Measurements from ENCODE around the gene HAUS3. TPM values are rescaled to one million over a fixed set of nuclear protein-coding genes. Genes with fewer than 3 reads are reported as not detected.

Gene HAUS3
- total and polyA plus RNA-seq, 2 donors: 14.3 to 26.6 TPM

GRCh38 chr4:2286904-2287593, 45.1 kb upstream of the HAUS3 start:
- no peaks in the 10 kb centered on the region for H3K27me3 ChIP-seq (ENCODE audit: control insufficient read depth in 2 of 2, insufficient read depth in 1 of 2, low read length in 1 of 2)
- H3K4me3 ChIP-seq (ENCODE audit: low read length in 2 of 2): no peak overlapping the region
- 89% methylated on average over 19 of the region's 19 CpGs for WGBS
- H3K36me3 ChIP-seq (ENCODE audit: control insufficient read depth in 2 of 2, insufficient read depth in 2 of 2, low read length in 1 of 2): no peaks in the 10 kb centered on the region
- no peak overlapping the region for H3K27ac ChIP-seq (ENCODE audit: low read depth in 1 of 2, low read length in 1 of 2)
- H3K9me3 ChIP-seq (ENCODE audit: control insufficient read depth in 2 of 2, insufficient read depth in 1 of 2, low read length in 1 of 2): peaks cover 0 to 3% of the 10 kb centered on the region in 2 donors
- H3K4me1 ChIP-seq (ENCODE audit: control insufficient read depth in 2 of 2, insufficient read depth in 2 of 2, low read length in 2 of 2): peaks cover 44 to 89% of the 10 kb centered on the region in 2 donors
- no peak for DNase-seq (ENCODE audit: low read depth in 6 of 9, low spot score in 9 of 9)

- Histone ChIP-seq H3K4me1 (ENCODE audit: control insufficient read depth in 2 of 2, insufficient read depth in 2 of 2, low read length in 2 of 2) (peaks cover 45 to 89% of the 10 kb centered on the region in 2 donors), H3K27ac (ENCODE audit: low read depth in 1 of 2, low read length in 1 of 2) (no peak overlapping the region), H3K4me3 (ENCODE audit: low read length in 2 of 2) (no peak overlapping the region), H3K9me3 (ENCODE audit: control insufficient read depth in 2 of 2, insufficient read depth in 1 of 2, low read length in 1 of 2) (peaks cover 0 to 7% of the 10 kb centered on the region in 2 donors), H3K36me3 (ENCODE audit: control insufficient read depth in 2 of 2, insufficient read depth in 2 of 2, low read length in 1 of 2) (no peaks in the 10 kb centered on the region), H3K27me3 (ENCODE audit: control insufficient read depth in 2 of 2, insufficient read depth in 1 of 2, low read length in 1 of 2) (no peaks in the 10 kb centered on the region)
- WGBS: 96% methylated on average over 27 of the region's 27 CpGs
- no peak for DNase-seq (ENCODE audit: low read depth in 6 of 9, low spot score in 9 of 9)
Observed at GRCh38 chr4:2285613-2286381, 43.9 kb upstream of the HAUS3 start.

- H3K4me3 ChIP-seq (ENCODE audit: low read length in 2 of 2): no peak overlapping the region
- WGBS: 80% methylated on average over 15 of the region's 15 CpGs
- DNase-seq (ENCODE audit: low read depth in 6 of 9, low spot score in 9 of 9): no peak
- no peaks in the 10 kb centered on the region for H3K27me3 ChIP-seq (ENCODE audit: control insufficient read depth in 2 of 2, insufficient read depth in 1 of 2, low read length in 1 of 2)
- peaks cover 0 to 3% of the 10 kb centered on the region in 2 donors for H3K9me3 ChIP-seq (ENCODE audit: control insufficient read depth in 2 of 2, insufficient read depth in 1 of 2, low read length in 1 of 2)
- no peaks in the 10 kb centered on the region for H3K36me3 ChIP-seq (ENCODE audit: control insufficient read depth in 2 of 2, insufficient read depth in 2 of 2, low read length in 1 of 2)
- no peak overlapping the region for H3K27ac ChIP-seq (ENCODE audit: low read depth in 1 of 2, low read length in 1 of 2)
- H3K4me1 ChIP-seq (ENCODE audit: control insufficient read depth in 2 of 2, insufficient read depth in 2 of 2, low read length in 2 of 2): peaks cover 41 to 89% of the 10 kb centered on the region in 2 donors
Observed at GRCh38 chr4:2284934-2285612, 43.2 kb upstream of the HAUS3 start.

GRCh38 chr4:2284161-2284933, 42.4 kb upstream of the HAUS3 start:
- H3K4me1 ChIP-seq (ENCODE audit: control insufficient read depth in 2 of 2, insufficient read depth in 2 of 2, low read length in 2 of 2): peaks cover 38 to 83% of the 10 kb centered on the region in 2 donors
- 97% methylated on average over 23 of the region's 23 CpGs for whole genome bisulfite sequencing
- no peak overlapping the region for H3K4me3 ChIP-seq (ENCODE audit: low read length in 2 of 2)
- DNase-seq (ENCODE audit: low read depth in 6 of 9, low spot score in 9 of 9): no peak
- H3K36me3 ChIP-seq (ENCODE audit: control insufficient read depth in 2 of 2, insufficient read depth in 2 of 2, low read length in 1 of 2): no peaks in the 10 kb centered on the region
- H3K27me3 ChIP-seq (ENCODE audit: control insufficient read depth in 2 of 2, insufficient read depth in 1 of 2, low read length in 1 of 2): no peaks in the 10 kb centered on the region
- peak overlapping the region in 1 of 2 donors; percentile 0 for H3K27ac ChIP-seq (ENCODE audit: low read depth in 1 of 2, low read length in 1 of 2)
- H3K9me3 ChIP-seq (ENCODE audit: control insufficient read depth in 2 of 2, insufficient read depth in 1 of 2, low read length in 1 of 2): peaks cover 0 to 3% of the 10 kb centered on the region in 2 donors

- 97% methylated on average over 3 of the region's 3 CpGs for WGBS
Observed at GRCh38 chr4:2283199-2283711, 41.3 kb upstream of the HAUS3 start.

DNA sequence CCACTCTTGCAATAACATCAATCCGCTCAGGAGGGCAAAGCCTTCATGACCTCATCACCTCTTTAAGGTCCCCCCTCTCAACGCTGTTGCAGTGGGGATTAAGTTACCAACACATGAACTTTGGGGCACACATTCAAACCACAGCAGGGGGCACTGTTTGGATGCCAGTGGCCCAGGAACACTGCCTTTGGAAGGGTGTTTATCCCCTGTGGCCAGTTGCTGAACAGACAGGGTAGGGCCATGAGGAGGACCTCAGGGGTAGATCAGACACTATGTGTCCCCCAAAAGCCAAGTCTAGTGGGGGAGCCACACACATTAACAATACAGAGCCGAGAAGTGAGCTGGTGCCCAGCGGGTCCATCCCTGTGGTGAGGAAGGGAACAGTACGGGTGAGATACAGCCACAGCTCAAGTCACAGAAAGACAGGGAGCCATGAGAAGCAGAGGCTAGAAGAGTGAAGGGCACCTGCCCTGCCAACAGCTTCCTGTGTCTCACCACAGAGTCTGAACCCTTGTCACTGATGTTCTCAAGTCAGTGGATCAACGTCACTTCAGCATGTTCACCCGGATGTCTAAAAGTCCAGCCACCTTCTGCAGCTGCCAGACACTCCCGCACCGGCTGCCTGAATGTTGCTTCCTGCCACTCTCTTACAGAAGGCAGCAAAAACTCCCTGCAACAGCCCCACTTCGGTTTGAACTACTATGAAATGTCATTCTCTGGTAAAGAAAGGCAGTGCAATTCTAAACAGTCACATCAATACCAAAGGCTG, 39.8 kb upstream of the HAUS3 start:
- Histone ChIP-seq H3K27ac (ENCODE audit: low read depth in 1 of 2, low read length in 1 of 2) (peak overlapping the region; percentile 97 to 100), H3K36me3 (ENCODE audit: control insufficient read depth in 2 of 2, insufficient read depth in 2 of 2, low read length in 1 of 2) (no peaks in the 10 kb centered on the region), H3K9me3 (ENCODE audit: control insufficient read depth in 2 of 2, insufficient read depth in 1 of 2, low read length in 1 of 2) (peaks cover 0 to 3% of the 10 kb centered on the region in 2 donors), H3K4me3 (ENCODE audit: low read length in 2 of 2) (peak overlapping the region; percentile 2), H3K27me3 (ENCODE audit: control insufficient read depth in 2 of 2, insufficient read depth in 1 of 2, low read length in 1 of 2) (no peaks in the 10 kb centered on the region), H3K4me1 (ENCODE audit: control insufficient read depth in 2 of 2, insufficient read depth in 2 of 2, low read length in 2 of 2) (peaks cover 36 to 64% of the 10 kb centered on the region in 2 donors)
- 18% methylated on average over 10 of the region's 10 CpGs for WGBS
- peak; percentile 74 to 97 (median 88) for DNase-seq (ENCODE audit: low read depth in 6 of 9, low spot score in 9 of 9)

More at GRCh38 chr4:2283199-2283711, 41.3 kb upstream of the HAUS3 start:
- H3K27me3 ChIP-seq (ENCODE audit: control insufficient read depth in 2 of 2, insufficient read depth in 1 of 2, low read length in 1 of 2): no peaks in the 10 kb centered on the region
- no peak for DNase-seq (ENCODE audit: low read depth in 6 of 9, low spot score in 9 of 9)
- H3K4me1 ChIP-seq (ENCODE audit: control insufficient read depth in 2 of 2, insufficient read depth in 2 of 2, low read length in 2 of 2): peaks cover 36 to 76% of the 10 kb centered on the region in 2 donors
- no peaks in the 10 kb centered on the region for H3K36me3 ChIP-seq (ENCODE audit: control insufficient read depth in 2 of 2, insufficient read depth in 2 of 2, low read length in 1 of 2)
- H3K9me3 ChIP-seq (ENCODE audit: control insufficient read depth in 2 of 2, insufficient read depth in 1 of 2, low read length in 1 of 2): peaks cover 0 to 3% of the 10 kb centered on the region in 2 donors
- peak overlapping the region; percentile 22 to 100 for H3K27ac ChIP-seq (ENCODE audit: low read depth in 1 of 2, low read length in 1 of 2)
- no peak overlapping the region for H3K4me3 ChIP-seq (ENCODE audit: low read length in 2 of 2)

- Histone ChIP-seq H3K9me3 (ENCODE audit: control insufficient read depth in 2 of 2, insufficient read depth in 1 of 2, low read length in 1 of 2) (peaks cover 0 to 3% of the 10 kb centered on the region in 2 donors), H3K4me1 (ENCODE audit: control insufficient read depth in 2 of 2, insufficient read depth in 2 of 2, low read length in 2 of 2) (peaks cover 36 to 56% of the 10 kb centered on the region in 2 donors), H3K27me3 (ENCODE audit: control insufficient read depth in 2 of 2, insufficient read depth in 1 of 2, low read length in 1 of 2) (no peaks in the 10 kb centered on the region), H3K36me3 (ENCODE audit: control insufficient read depth in 2 of 2, insufficient read depth in 2 of 2, low read length in 1 of 2) (no peaks in the 10 kb centered on the region), H3K27ac (ENCODE audit: low read depth in 1 of 2, low read length in 1 of 2) (peak overlapping the region; percentile 97 to 100), H3K4me3 (ENCODE audit: low read length in 2 of 2) (no peak overlapping the region)
- WGBS: 94% methylated on average over 13 of the region's 13 CpGs
- DNase-seq (ENCODE audit: low read depth in 6 of 9, low spot score in 9 of 9): peak in 1 of 9 donors; percentile 35
Observed at GRCh38 chr4:2280531-2281300, 38.8 kb upstream of the HAUS3 start.
